Spleen (tissue), 11 donors: ENCODE data around the gene TENM4. TPM values are rescaled to one million over a fixed set of nuclear protein-coding genes. Genes with fewer than 3 reads are reported as not detected.

Experiments
- DNase-seq: peaks from one replicate; pipeline ENCODE4 v3.0.0-alpha.2; 2020
- H3K27ac ChIP-seq, 8 donors: fragments of 200-600 bp; sonication (generic) in 7 of 8; 1 replicate in 4 of 8; 2 replicates in 4 of 8; pipeline versions ENCODE4 v1.5.0 to v1.8.0; 2016 to 2021; ENCODE audit warnings: inconsistent platforms in 4 of 8, mild to moderate bottlenecking in 4 of 8, moderate library complexity in 1 of 8
- H3K27me3 ChIP-seq, 7 donors: fragments of 200-600 bp; sonication (generic) in 6 of 7; replicated peaks in 1 of 7; 1 replicate in 4 of 7; 2 replicates in 3 of 7; pipeline versions ENCODE4 v1.5.0 to v1.8.0; 2016 to 2021; ENCODE audit warnings: inconsistent platforms in 3 of 7, mild to moderate bottlenecking in 1 of 7
- H3K36me3 ChIP-seq, 6 donors: fragments of 200-600 bp; sonication (generic) in 5 of 6; 1 replicate in 4 of 6; 2 replicates in 2 of 6; pipeline versions ENCODE4 v1.5.0 to v1.8.0; 2016 to 2021; ENCODE audit warnings: inconsistent platforms in 2 of 6
- H3K4me1 ChIP-seq, 6 donors: fragments of 200-600 bp; sonication (generic) in 5 of 6; 1 replicate in 3 of 6; 2 replicates in 3 of 6; pipeline versions ENCODE4 v1.5.0 to v1.8.0; 2016 to 2021; ENCODE audit warnings: inconsistent platforms in 3 of 6
- H3K4me3 ChIP-seq, 8 donors: fragments of 200-600 bp; sonication (generic) in 7 of 8; 1 replicate in 4 of 8; 2 replicates in 4 of 8; pipeline versions ENCODE4 v1.5.0 to v1.8.0; 2016 to 2021; ENCODE audit warnings: inconsistent platforms in 4 of 8, mild to moderate bottlenecking in 4 of 8, moderate library complexity in 2 of 8
- H3K9me3 ChIP-seq, 8 donors: fragments of 200-600 bp; sonication (generic) in 7 of 8; 1 replicate in 4 of 8; 2 replicates in 4 of 8; pipeline versions ENCODE4 v1.5.0 to v1.8.0; 2016 to 2021; ENCODE audit warnings: inconsistent platforms in 4 of 8
- POLR2A ChIP-seq, 3 donors: fragments of 450-650 bp; IDR thresholded peaks; one replicate each; pipeline ENCODE4 v1.5.1; 2017; ENCODE audit warnings: antibody characterized with exemption in 3 of 3, mild to moderate bottlenecking in 1 of 3
- POLR2AphosphoS5 ChIP-seq, 3 donors: sonication (generic); formaldehyde crosslinking; IDR thresholded peaks; one replicate each; pipeline ENCODE4 v1.5.1; 2017; ENCODE audit warnings: antibody characterized with exemption in 3 of 3
- WGBS, 5 donors: extraction: QIAGEN DNeasy Blood & Tissue Kit in 3 of 5; methylation state at CpG; one replicate each; pipeline versions ENCODE4 v1.1.5 to v1.1.7; 2013 to 2018; 5-methylcytosine and 5-hydroxymethylcytosine counted together
- intact Hi-C: fragments of 100-400 bp; cut with DNase I; formaldehyde crosslinking; loops from one replicate; pipeline ENCODE4 v1.15.0; 2023; ENCODE audit warnings: low total_unique reads
- polyA plus RNA-seq, 3 donors: library from polyadenylated mRNA; stranded (reverse); fragments of 200-250 nt; gene quantifications; one replicate each; pipeline ENCODE4 v1.2.1, GENCODE V29; 2013
- total RNA-seq, 7 donors: library from RNA; depleted of rRNA in 3 of 7; stranded (reverse); fragments of >200 nt in 3 of 7; fragmentation: NEBNext Ultra II Directional in 4 of 7; extraction: Animal tissue kit (Norgen Biotek cat#: 25700) in 4 of 7; gene quantifications; one replicate each; pipeline versions ENCODE4 v1.1.0 to v1.2.1, GENCODE V29; 2016 to 2021
- TF ChIP-seq, protein P1 (sequence below), 11 experiments: fragments of 200-600 bp in 7 of 11; fragments of 450-650 bp in 4 of 11; sonication (generic) in 4 of 11; IDR thresholded peaks in 8 of 11; conservative IDR thresholded peaks in 3 of 11; 1 replicate in 7 of 11; 2 replicates in 4 of 11; pipeline versions ENCODE4 v1.4.0 to v1.8.0; 2016 to 2021; ENCODE audit warnings: antibody characterized with exemption in 11 of 11, inconsistent platforms in 4 of 11, mild to moderate bottlenecking in 1 of 11
- donor health status: healthy with polysubstance abuse.
- donor health status: DM: no; HTN: no; CAD: no; lungs with moderate emphysema.
- donor health status: DM: no; HTN: no; CAD: no.
- donor health status: Bipolar disorder and iron deficiency.
- donor health status: healthy.
- donor health status: DM: no; HTN: no; CAD: no.
- donor health status: DM: yes; HTN: yes; CAD: no.

The TENM4 gene
- total and polyA plus RNA-seq, 10 donors: 0.09 to 4.5 (median 1.2) TPM

DNA sequence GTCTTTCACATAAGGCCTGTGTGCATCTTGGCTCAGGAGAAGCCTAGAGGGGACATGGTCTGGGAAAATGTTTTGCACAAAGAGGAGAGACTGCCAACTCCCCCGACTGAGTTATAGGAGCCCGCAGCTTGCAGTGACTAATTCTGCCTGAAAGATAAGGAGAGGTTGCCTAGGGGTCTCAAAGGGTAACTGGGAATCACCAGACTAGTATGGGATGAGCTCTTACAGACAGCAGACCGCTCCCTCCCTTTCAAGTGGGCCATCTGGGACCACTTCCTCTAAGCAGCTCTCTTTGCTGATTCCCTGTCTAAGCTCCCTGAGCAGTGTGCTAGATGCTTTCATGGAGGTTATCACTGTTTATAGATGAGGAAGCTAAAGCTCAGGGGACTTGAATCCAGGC, 105.1 kb downstream of the TENM4 start:
- intact Hi-C loops: no loop called here
- no peak overlapping the region for H3K4me3 ChIP-seq
- no peaks in the 10 kb centered on the region for H3K36me3 ChIP-seq
- no peak overlapping the region for H3K27ac ChIP-seq
- no peaks in the 10 kb centered on the region for H3K4me1 ChIP-seq
- H3K9me3 ChIP-seq: no peaks in the 10 kb centered on the region
- WGBS, 5 donors: 74 to 86% (median 78%) methylated on average over 3 of the region's 3 CpGs
- no peak for TF ChIP-seq POLR2AphosphoS5 (IDR thresholded peaks at IDR 0.05)
- no peak for DNase-seq
- no peaks in the 10 kb centered on the region for H3K27me3 ChIP-seq

DNA sequence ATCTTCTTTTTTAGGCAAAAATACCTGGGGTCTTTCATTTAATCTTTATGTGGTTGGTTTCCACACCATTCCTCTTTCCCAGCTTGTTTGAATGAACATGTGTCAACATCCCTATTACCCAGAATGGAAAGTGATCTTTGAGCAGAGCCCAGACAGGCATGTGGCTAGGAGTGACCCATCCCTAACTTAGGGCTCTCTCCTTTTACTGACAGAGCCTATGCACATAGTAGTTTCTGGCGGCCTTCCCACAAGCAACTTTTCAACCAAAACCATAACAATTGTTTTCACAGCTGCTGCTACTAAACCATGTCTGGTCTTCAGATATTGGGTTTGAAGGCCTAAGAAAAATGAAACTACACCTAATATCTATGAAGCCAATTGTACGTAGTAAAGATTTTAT, 107.5 kb downstream of the TENM4 start:
- Histone ChIP-seq H3K9me3 (no peaks in the 10 kb centered on the region), H3K36me3 (no peaks in the 10 kb centered on the region), H3K4me3 (no peak overlapping the region), H3K4me1 (no peaks in the 10 kb centered on the region), H3K27ac (no peak overlapping the region), H3K27me3 (no peaks in the 10 kb centered on the region)
- no peak for DNase-seq
- TF ChIP-seq, protein P1, sequence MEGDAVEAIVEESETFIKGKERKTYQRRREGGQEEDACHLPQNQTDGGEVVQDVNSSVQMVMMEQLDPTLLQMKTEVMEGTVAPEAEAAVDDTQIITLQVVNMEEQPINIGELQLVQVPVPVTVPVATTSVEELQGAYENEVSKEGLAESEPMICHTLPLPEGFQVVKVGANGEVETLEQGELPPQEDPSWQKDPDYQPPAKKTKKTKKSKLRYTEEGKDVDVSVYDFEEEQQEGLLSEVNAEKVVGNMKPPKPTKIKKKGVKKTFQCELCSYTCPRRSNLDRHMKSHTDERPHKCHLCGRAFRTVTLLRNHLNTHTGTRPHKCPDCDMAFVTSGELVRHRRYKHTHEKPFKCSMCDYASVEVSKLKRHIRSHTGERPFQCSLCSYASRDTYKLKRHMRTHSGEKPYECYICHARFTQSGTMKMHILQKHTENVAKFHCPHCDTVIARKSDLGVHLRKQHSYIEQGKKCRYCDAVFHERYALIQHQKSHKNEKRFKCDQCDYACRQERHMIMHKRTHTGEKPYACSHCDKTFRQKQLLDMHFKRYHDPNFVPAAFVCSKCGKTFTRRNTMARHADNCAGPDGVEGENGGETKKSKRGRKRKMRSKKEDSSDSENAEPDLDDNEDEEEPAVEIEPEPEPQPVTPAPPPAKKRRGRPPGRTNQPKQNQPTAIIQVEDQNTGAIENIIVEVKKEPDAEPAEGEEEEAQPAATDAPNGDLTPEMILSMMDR (IDR thresholded peaks at IDR 0.05 in 8 of 11, conservative IDR thresholded peaks at IDR 0.05 in 3 of 11): no peak
- TF ChIP-seq POLR2A (IDR thresholded peaks at IDR 0.05) (no peak), POLR2AphosphoS5 (IDR thresholded peaks at IDR 0.05) (no peak)
- 86 to 93% (median 90%) methylated on average over 2 of the region's 2 CpGs for WGBS, 5 donors
- intact Hi-C loops: no loop called here

DNA sequence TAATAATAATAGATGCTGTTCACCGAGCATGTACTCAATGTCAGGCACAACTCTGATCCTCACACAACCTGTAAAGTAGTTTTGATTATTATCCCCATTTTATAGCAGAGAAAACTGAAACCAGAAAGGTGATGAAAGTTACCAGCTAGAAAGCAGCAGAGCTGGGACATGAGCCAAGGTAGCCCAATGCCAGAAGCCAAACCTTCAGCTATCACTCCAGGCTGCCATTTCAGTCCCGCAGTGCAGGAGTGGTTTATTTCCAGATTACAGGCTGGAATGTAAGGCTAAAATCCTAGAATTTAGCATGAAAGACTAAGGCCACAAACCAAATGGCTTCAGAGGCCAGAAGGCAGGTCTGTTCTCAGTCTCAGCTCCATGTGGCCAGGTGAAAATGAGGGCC, 108.8 kb downstream of the TENM4 start:
- no peak for TF ChIP-seq POLR2AphosphoS5 (IDR thresholded peaks at IDR 0.05)
- no peak for TF ChIP-seq POLR2A (IDR thresholded peaks at IDR 0.05)
- TF ChIP-seq, protein P1 (IDR thresholded peaks at IDR 0.05 in 8 of 11, conservative IDR thresholded peaks at IDR 0.05 in 3 of 11): no peak
- H3K27me3 ChIP-seq: no peaks in the 10 kb centered on the region
- H3K4me1 ChIP-seq: no peaks in the 10 kb centered on the region
- intact Hi-C loops: no loop called here
- no peak overlapping the region for H3K4me3 ChIP-seq
- H3K36me3 ChIP-seq: no peaks in the 10 kb centered on the region
- H3K9me3 ChIP-seq: no peaks in the 10 kb centered on the region
- no peak for DNase-seq
- H3K27ac ChIP-seq: no peak overlapping the region
- WGBS, 5 donors: 53 to 63% (median 58%) methylated on average over 2 of the region's 2 CpGs

DNA sequence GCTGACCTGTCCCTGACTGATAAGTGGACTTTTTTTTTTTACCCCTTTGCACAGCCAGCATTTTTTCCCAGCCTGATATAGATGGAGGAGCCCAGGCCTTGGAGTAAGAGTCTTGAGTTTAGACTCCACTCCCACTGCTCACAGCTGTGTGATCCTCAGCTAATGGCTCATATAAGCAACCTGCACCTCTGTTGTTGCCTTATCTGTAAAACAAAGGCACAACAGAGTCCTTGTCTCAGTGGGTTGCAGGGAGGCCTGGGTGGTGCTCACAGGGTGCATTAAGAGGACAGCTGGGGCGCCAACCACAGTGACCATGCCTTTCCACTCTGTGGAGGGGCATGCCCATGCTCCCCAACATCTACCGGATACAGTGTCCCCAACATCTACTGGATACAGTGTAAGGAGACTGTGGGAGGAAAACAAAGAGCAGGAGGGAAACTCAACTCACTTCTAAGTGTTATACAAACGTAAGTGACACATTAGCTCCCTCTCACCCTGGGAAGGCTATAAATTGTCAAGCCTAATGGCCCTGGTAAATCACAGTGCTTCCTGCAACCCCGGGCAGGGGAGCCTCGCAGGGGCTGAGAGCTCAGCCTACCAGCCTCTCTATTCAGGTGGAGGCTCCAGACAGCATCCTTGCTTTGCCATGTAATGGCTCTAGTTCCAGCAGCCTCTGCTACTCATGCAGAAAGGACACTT, 109.5 kb downstream of the TENM4 start:
- no peaks in the 10 kb centered on the region for H3K27me3 ChIP-seq
- no peak for DNase-seq
- H3K4me3 ChIP-seq: no peak overlapping the region
- no peaks in the 10 kb centered on the region for H3K9me3 ChIP-seq
- intact Hi-C loops: no loop called here
- TF ChIP-seq POLR2AphosphoS5 (IDR thresholded peaks at IDR 0.05): no peak
- TF ChIP-seq POLR2A (IDR thresholded peaks at IDR 0.05): no peak
- TF ChIP-seq, protein P1 (IDR thresholded peaks at IDR 0.05 in 8 of 11, conservative IDR thresholded peaks at IDR 0.05 in 3 of 11): no peak
- H3K36me3 ChIP-seq: no peaks in the 10 kb centered on the region
- no peak overlapping the region for H3K27ac ChIP-seq
- H3K4me1 ChIP-seq: no peaks in the 10 kb centered on the region
- WGBS, 5 donors: 27 to 40% (median 32%) methylated on average over 5 of the region's 5 CpGs
